ENCODE results near the gene CARD16.
"Not testable (repeated sequence)": the region's sequence is repeated elsewhere in the genome, so short reads cannot be mapped to it uniquely, and the experiment has no call there.

The CARD16 gene

DNA sequence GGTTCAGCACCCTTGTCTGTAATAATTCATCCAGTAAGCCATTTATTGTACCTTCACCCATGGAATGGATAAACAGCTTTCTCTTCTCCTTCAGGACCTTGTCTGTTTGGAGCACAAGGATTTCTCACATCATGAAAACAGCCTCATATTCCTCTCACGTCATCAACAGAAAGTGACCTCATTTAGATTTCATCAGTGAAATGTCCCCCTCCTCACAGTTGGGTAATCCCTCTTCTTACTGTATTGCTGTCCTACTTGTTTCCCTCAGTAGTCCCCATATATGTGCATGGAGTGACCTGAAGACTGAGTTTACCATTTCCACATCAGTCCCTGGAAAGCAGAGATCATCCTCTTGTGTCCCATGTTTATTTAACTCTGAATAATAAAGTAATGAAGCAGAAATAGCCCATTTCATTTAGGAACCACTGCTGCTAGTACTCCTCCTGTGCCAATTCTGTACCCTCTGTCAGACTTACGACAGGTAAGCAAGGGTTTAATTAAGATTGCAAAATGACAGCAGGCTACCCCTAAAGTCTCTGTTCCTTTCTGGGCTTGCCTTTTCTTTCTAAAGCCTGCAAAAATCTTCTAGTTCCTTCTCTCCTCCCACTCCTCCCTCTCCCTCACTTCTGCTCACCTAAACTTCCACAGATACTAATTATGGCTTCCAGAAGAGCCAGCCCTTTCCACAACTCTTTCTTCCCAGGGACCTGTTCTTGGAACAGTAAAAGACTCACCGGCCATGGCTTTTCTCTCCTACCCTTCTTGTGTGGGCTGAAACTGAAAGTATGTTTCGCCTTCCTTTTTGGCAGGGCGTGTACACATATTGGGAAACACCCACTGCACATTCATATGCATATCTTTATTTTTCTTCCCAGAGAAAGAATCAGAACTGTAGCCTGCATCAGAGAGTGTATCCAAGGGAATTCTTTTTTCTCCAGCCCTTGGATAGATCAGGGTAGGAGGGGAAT is at the start of gene CARD16:
CARD16 (minus strand) TSS at position 779 of the 968 bp plus-strand sequence; CDS start at position 741, 38 bp downstream.
- not testable (repeated sequence) for DNase-seq (ENCODE audit: low spot score)

DNA sequence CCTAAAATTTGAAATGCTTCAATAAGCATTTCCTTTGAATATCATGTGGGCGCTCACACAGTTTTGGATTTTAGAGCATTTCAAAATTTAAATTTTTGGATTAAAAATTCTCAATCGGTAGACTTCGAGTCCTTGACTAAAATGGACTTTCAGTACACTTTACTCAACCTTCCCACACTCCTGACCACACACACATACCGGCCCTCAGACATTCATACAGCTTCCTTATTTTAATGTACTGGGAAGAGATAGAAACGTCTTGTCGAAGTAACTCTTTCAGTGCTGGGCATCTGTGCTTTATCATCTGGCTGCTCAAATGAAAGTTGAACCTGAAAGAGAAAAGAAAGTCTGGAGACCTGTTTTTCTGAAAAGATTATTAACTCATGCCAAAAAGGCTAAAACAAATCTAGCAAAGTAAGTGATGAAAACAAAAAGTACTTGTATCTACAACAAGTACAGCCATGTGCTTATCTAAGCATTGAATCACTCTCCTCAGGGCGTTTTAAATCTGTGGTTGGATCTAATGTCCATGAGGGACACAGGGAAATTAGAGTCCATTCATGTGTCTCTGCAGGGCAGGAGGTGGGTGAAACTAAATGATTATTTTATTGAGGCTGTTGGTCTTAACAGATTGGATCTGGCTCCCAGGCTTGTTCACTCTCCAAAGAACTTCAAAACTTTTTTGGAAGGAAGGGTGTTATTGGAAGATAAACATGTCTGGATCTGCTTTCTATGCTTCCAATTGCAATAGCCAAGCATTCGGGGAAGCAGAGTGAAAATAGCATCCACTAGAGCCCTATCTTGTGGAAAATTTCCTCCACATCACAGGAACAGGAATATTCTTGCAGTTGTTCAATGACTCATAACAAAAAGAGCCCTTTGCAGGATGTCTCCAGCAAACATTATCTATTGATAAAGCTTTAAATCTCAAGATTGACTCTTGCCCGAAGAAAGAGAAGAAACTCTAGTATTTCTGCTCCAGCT is 47.4 kb upstream of the CARD16 start:
- DNase-seq (ENCODE audit: low spot score), result no peak

DNA sequence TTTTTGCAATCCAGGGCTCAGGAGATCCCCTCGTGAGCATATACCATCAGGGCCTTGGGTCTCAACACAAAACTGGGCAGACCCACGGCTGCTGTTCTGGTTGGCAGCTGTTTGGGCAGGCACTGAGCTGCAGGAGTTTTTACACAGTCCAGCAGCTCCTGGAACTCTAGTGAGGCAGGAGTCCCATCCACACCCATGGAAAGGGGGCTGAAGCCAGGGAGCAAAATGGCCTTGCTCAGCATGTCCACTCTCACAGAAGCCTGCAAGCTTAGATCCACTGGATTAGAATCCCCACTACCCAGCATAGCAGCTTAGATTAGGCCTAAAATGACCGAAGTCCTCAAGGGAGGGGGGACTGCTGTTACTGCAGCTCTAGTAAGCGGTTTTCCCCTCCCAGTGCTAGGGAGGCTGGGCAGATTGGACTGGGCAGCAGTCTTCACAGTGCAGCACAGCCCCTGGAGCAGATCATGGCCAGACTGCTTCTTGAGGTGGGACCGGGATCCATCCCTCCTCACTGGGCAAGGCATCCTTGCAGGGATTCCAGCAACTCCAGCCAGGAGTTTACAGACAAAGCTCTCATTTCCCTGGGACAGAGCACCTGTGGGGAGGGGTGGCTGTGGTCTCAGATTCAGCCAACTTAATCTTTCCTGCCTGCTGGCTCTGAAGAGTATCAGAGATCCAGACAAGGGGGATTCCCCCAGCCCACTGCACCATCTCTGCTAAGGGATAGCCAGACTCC is 36.4 kb upstream of the CARD16 start:
- no peak for DNase-seq (ENCODE audit: low spot score)

DNA sequence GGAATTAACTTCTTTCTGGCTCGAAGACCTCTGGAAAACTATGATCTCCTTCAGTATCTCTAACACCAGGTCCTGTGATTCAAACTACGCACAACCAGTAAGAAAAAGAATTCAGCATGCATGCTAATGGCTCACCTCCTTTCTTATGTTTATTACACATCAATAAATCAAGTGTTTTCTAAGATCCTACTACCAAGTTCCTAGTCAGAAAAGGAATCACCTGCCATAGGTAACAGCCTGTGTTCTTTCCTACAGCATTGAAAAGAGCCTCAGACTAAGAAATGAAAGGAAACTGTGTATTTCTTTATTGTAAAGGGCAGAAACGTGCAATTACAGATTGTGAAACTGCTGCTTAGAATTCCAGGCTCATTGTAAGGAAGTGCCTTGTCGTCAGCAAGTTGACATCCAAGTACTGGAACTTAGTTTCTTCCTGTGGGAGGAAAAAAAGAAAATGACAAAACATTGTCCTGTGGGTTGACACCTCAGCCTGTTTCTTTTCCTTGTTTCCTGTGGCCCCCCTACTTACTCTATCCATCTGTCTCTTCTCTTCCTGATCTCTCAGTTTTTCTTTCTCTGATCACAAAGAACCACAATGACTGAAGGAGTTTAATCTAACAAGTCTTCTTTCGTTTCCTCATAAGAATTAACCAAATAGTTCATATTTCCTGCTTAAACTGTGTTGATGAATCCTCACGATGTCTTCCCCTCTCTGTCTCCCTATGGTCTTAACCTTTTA is 35.2 kb upstream of the CARD16 start:
- not testable (repeated sequence) for DNase-seq (ENCODE audit: low spot score)

DNA sequence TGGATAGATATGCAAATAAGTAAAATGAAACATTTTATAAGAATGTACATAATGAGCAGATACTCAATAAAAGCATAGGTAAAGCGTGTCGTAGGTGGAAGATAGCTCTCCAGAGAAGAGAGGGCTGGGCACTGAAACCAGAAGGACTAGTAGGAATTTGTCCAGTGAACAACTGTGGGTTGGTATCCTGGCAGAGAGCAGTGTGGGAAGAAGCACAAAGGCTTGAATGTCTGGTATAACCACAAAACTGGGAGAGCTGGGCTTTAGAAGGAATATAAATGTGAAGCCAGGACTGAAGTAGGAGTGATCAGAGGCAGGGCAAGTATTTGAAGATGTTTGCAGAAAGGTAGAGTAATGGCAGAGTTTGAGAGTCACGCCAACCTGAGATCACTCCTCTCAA is 33.1 kb upstream of the CARD16 start:
- no peak for DNase-seq (ENCODE audit: low spot score)

DNA sequence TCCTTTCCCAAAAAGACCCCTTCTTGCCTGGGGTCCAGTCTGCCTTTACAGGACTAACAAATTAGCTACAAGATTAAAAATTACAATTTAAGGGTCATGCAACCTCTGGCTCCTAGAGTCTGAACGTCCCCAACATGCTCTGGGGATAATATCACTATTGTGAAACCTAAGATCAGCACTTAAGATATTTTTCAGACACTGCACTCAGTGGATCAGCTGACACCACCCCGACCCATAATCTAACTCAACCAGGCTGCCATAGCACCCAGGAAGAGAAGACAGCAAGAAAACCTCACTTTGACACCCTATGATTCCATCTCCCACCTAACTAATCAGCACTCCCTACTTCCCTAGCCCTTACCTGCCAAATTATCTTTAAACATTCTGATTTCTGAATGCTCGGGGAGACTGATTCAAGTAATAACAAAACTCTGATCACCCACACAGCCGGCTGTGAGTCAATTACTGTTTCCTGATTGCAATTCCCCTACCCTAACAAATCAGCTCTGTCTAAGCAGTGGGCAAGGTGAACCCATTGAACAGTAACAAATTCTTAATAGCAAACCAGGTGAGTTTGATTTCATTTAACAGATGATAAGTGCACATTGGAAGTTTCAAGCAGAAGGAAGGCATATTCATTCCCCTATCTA is 32.1 kb upstream of the CARD16 start:
- DNase-seq (ENCODE audit: low spot score), result not testable (repeated sequence)

DNA sequence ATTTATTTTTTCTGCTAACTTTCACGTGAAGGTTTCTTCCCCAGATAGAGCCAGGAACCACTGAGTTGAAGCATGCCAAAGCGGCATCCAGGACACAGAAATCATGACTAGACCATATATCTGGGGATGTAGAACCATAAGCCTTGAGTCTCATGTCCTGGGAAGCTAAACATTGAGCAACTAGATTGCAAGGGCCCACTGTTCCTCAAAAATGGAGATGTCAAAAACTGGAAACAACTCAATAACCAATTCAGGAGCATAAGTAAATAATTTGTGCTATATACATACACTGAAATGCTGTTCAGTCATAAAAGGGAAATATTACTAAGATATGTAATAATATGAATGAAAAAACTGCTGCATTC is 29.0 kb upstream of the CARD16 start:
- DNase-seq (ENCODE audit: low spot score), result no peak

DNA sequence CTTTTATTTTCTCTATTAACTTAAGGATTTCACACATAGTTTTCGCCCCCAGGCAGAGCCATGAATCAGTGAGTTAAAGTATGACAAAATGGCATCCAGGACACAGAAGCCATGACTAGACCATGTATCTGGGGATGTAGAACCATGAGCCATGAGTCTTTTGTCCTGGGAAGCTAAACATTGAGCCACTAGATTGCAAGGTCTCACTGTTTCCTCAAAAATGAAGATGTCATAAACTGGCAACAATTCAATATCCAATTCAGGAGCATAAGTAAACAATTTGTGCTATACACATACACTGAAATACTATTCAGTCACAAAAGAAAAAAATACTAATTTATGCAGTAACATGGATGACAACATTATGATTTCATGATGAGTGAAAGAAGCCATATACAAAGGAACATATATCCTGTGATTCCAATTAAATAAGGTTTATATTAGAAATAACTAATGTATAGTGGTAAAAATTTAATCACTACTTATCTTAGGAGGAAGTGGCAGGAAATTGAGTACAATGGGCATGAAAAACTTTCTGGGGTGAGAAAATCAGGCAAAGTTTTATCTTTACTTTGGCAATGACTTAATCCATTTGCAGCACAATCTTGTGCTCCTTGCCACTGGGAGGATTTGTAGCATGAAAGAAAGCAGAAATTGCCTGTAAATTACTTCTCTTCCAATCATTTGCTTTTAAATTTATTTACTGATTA is 28.5 kb upstream of the CARD16 start:
- DNase-seq (ENCODE audit: low spot score), result no peak

DNA sequence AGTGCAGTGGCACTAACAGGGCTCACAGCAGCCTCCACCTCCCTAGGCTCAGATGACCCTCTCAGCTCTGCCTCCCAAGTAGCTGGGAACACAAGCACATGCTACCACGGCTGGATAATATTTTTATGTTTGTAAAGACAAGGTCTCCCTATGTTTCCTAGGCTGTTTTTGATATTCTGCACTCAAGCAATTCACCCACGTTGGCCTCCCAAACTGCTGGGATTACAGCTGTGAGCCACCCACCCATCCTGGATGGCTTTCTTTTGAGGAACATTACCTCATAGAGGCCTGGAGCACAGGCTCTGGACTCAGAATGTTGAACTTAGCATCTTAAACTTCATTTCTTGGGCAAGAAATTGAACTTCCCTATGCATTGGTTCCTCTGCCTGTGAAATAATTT is 26.9 kb upstream of the CARD16 start:
- not testable (repeated sequence) for DNase-seq (ENCODE audit: low spot score)

DNA sequence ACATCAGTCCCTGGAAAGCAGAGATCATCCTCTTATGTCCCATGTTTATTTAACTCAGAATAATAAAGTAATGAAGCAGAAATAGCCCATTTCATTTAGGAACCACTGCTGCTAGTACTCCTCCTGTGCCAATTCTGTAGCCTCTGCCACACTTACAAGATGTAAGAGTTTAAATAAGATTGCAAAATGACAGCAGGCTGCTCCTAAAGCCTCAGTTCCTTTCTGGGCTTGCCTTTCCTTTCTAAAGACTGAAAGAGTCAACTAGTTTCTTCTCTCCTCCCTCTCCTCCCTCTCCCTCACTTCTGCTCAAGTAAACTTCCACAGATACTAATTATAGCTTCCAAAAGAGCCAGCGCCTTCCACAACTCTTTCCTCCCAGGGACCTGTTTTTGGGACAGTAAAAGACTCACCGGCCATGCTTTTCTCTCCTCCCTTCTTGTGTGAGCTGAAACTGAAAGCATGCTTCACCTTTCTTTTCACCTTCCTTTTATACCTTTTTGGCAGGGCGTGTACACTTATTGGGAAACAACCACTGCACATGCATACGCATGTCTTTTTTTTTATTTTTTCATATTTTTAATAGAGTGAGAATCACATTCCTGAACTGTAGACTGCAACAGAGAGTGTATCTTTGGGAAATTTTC is 26.1 kb upstream of the CARD16 start:
- no peak for DNase-seq (ENCODE audit: low spot score)

DNA sequence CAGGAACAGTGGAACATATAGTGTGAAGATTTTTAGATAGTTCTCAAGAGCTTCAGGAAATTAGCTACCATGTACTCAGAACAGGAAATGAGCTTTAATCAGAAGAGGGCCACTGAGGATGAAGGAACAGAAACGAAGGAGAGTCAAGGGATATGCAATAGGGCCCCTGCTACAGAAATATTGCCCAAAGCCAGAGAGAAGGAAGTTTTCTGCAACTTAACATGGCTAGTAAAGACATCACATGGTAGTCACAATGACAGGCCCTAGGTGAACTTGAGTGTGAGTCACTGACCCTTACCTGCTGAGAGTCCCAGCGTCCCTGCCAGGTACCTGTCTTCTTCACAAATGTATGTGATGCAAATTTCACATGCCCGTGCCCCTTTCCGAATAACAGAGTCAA is 25.2 kb upstream of the CARD16 start:
- no peak for DNase-seq (ENCODE audit: low spot score)

DNA sequence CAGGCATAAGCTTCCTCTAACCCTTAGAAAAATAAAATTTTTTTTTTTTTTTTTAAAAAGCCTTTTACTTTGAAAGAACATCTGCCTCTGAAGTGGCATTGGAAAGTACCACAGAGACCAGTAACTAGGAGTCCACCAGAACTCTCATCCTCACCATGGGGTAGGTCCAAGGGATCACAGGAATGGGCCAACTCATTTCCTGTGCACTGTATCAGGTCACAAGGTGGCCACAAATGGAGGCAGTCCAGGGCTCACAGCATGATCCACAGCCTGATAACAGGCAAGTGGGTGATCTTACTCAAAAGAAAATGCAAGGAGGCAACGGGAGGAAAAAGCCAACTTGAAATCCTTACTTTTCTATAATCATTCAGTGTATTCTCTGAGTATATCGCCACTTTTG is 24.6 kb upstream of the CARD16 start:
- not testable (repeated sequence) for DNase-seq (ENCODE audit: low spot score)

DNA sequence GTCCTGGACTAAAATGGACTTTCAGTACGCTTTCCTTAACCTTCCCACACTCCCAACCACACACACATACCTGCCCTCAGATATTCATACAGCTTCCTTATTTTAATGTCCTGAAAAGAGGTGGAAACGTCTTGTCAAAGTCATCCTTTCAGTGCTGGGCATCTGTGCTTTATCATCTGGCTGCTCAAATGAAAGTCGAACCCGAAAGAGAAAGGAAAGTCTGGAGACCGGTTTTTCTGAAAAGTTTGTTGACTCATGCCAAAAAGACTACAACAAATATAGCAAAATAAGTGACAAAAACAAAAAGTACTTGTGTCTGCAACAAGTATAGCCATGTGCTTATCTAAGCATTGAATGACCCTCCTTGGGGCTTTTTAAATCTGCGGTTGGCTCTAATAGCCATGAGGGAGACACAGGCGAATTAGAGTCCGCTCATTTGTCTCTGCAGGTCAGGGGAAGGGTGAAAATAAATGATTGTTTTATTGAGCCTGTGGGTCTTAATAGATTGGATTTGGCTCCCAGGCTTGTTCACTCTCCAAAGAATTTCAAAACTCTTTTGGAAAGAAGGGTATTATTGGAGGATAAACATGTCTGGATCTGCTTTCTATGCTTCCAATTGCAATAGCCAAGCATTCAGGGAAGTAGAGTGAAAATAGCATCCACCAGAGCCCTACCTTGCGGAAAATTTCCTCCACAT is 18.3 kb upstream of the CARD16 start:
- not testable (repeated sequence) for DNase-seq (ENCODE audit: low spot score)

DNA sequence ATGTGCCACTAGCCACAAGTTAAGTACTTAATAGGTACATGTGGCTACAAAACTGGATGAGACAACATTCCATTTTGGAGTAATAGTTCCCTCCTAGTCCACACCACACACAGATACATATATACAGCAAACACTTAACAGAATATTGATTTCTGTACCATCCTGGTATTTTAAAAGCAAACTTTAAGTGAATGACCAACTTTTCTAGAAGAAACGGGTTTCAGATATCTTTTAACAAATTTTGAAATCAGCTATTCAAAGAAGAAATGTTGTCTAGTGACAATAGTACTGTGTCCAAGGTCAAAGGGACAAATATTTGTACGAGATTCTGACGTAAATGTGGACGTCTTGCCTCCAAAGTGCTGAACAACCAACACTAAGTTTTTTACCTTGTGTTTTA is 12.3 kb upstream of the CARD16 start:
- DNase-seq (ENCODE audit: low spot score), result no peak

DNA sequence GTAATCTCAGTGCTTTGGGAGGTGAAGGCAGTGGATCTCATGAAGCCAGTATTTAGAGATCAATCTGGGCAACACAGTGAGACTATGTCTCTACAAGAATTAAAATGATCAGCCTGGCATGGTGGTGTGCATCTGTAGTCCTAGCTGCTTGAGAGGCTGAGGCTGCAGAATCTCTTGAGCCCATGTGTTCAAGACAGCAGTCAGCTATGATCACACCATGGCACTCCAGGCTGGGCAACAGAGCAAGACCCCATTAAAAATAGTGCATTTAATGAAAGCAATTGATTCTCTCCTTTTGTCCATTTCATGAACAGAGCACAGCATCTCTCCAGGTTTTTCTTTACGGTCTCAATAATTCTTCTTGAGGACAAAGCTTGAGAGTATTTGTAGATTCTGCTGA is 11.3 kb upstream of the CARD16 start:
- DNase-seq (ENCODE audit: low spot score), result no peak

DNA sequence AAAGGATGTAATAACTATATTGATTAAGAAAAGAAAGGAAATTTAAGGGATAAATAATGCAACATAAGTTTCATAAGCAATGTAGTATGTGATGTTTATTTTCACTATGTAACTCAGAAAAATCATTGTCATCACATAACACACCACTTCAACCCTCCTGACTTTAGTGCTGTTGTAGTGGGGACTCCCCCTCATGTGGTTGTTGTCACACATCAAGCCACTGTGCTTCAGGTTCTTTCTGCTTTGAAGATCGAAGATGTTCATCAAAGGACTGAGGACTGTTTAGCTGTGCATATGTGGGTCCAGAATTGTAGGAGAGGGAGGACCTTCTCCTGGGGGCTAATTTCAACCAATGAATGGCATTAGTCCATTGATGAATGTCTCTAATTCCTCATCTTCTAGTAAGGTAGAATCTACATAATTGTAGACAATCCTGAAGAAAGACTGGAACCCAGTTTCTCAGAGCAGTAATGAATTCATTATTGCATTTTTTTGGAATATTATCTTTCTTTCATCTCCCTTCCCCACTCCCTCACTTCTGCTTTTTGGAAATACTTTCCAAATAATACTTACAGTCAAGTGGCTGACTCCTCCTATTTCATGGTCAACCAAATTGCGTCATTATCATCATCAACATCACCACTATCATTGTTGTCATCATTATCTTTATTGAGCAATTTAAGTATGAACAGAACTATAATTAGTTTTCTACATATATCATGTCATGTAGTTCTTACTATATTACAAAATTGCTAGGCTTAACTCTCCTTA is 9.8 kb upstream of the CARD16 start:
- DNase-seq (ENCODE audit: low spot score), result no peak

DNA sequence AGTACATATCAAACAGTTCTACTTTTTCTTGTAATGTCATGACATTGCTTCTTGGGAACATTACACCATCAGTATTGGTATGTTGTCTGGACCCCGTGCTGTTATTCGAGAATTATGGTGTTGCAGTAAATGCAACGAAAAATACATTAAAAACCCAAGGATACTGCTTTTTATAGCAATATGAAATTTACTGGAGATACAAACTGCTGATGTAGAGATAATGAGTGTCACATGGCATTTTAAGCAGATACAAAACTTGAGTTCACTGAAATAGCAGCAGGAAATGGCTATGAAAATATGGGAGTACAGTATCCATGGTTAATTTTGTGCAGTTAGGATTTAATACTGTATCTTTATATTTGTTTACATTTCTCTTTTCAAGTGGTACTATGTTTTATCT is 7.4 kb upstream of the CARD16 start:
- no peak for DNase-seq (ENCODE audit: low spot score)

DNA sequence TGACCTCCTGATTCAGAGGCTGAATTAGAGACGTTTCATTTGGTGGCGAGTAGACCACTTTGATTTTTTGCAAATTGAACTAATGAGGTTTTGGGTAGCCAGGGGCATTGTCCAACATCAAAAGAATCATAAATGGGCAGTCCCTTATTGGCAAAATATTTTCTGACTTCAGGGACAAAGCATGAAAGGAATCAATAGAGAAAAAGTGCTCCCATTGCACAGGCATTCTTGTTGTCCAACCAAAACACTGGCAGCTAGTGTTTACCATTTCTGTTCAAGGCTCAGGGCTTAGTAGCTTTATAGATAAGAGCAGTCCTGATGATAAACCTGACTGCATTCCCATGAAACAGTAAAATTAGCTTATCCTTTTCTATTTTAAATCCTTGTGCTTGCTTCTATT is 6.4 kb upstream of the CARD16 start:
- DNase-seq (ENCODE audit: low spot score), result no peak
